ENCODE data around the gene NRSN2.

GRCh38 chr20:361561-361960 is 14.7 kb downstream of the NRSN2 start:
- no peak for TF ChIP-seq CTCF (IDR thresholded peaks at IDR 0.05)
- TF ChIP-seq EZH2 (IDR thresholded peaks at IDR 0.05; ENCODE audit: borderline replicate concordance, insufficient read depth, low read depth, low read length, poor library complexity, severe bottlenecking): no peak
